Stimulated activated CD4-positive, alpha-beta T cell treated with anti-CD3 and anti-CD28 coated beads, Interleukin-1b, Interleukin-23, amount 100 ng/mL, for 4 hours (primary cell): Measurements from ENCODE around the gene TFEC.
"Not testable (repeated sequence)": the region's sequence is repeated elsewhere in the genome, so short reads cannot be mapped to it uniquely, and the experiment has no call there.

Experiments
- DNase-seq, 2 donors: peaks; one replicate each; pipeline ENCODE4 v3.0.0-alpha.2; 2020; ENCODE audit warnings: low read depth in 2 of 2

TFEC gene

DNA sequence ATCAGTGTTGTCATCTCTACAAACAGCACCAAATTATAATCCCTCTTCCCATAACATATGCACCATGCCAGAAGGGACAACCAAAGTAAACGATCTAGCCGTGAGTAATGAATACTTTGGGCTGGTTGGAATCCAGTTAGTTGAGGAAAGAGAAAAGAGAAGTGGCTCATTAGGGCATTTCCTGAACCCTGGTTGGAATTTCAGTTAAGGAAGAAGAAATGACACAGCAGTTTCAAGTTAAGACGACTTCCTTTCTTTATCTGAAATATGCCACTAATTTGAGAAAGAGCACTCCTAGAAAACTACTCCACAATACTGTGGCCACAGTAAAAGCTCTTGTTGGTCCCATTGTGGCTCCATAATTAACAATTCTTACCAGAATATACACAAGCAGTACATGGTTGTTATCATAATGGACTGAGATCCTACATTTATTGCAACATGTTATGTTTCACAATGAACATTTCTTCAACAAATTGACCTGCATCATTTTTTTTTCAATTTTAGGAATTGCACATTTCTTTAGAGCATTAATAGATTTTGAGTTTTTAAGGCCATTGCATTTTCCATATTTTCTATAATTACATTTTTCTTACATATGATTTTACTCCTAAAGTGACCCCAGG is at the start of gene TFEC:
Gene TFEC (minus strand): TSS at position 113 of the 626 bp plus-strand sequence. CDS start 46,322 bp downstream, outside the sequence.
- DNase-seq = no peak

DNA sequence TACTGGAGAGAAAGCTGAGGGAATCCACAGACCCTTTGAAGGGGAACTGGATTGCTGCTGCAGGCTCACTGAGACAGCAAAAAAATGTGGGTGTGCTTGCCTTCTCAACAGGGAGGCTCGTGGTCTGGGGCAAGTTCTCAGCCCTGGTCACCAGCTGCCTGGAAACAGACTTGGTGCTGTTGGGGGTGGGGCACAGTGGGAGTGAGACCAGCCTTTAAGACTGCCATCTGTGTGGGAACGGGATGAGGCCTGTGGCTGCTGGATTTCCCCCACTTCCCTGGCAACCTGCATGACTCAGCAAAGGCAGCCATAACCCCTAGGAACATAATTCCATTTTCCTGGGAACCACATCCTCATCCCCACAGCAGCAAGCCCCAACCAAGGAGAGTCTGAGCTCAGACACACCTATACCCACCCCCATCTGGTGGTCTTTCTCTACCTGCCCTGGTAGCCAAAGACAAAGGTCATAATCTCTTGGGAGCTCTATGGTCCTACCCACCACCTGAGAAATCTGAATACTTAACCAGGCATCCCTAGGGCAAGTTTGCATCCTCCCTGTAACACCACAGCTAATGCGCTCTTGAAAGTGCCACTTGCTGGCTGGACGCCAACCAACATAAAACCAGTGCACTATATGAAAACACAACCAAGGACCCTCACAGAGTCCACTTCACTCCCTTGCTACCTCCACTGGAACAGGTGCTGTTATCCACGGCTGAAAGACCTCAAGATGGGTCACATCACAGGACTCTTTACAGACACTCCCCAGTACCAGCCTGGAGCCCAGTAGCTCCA is 45.0 kb upstream of the TFEC start:
- no peak for DNase-seq

GRCh38 chr7:116071629-116072028 is 41.1 kb upstream of the TFEC start:
- DNase-seq = no peak

GRCh38 chr7:116064179-116064578 is 33.6 kb upstream of the TFEC start:
- no peak for DNase-seq

DNA sequence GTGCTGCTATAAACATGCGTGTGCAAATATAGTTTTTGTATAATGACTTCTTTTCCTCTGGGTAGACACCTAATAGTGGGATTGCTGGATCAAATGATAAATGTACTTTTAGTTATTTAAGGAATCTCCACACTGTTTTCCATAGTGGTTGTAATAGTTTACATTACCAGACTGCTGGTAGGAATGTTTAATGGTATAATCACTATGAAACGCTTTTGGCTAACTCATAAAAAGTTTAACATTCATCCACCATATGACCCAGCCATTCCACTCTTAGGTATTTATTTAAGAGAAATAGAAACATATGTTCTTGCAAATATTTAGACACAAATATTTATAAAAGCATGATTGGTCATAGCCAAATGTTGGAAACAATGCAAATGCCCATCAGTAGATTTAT is 32.1 kb upstream of the TFEC start:
- no peak for DNase-seq

DNA sequence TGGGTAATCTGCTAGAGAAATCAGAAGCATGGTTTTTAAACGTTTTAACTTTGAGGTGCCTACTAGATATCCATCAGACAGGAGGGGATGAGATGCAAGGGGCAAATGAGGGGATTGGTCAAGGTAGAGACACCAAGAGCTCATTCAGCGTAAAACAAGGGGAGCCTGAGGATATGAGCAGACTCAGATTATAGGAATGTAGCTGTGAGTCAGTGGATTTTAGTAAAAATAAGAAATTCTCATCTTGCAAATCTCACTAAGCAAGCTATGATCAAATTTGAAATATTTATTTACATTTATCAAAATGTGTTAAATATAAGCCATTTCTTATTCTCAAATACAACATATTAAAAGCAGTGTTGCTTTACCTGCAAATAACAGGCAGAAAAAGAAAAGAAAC is 21.4 kb upstream of the TFEC start:
- no peak for DNase-seq

DNA sequence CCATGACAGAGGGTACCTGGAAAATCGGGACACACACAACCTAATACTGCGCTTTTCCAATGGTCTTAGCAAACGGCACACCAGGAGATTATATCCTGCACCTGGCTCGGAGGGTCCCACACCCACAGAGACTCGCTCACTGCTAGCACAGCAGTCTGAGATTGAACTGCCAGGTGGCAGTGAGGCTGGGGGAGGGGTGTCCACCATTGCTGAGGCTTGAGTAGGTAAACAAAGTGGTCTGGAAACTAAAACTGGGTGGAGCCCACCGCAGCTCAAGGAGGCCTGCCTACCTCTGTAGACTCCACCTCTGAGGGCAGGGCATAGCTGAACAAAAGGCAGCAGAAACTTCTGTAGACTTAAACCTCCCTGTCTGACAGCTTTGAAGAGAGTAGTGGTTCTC is 16.7 kb upstream of the TFEC start:
- not testable (repeated sequence) for DNase-seq

GRCh38 chr7:116045532-116045931 is 15.0 kb upstream of the TFEC start:
- DNase-seq = no peak

DNA sequence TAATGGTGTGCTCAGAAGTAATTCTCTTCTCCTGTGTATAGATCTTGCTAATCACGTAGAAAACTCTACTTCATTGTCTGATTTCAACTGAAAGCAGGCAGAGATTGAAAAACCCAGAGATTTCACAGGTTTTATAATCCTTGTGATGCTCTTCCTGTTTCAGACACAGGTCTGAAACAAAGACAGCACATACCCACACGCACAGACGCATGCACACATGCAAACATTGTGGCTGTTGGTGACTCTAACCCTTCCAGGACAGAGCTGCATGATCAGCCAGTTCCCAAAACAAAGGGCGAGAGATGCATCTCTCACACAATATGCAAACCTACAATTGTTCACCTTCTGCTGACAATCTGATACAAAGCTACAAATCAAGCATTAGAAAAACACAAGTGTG is 11.1 kb upstream of the TFEC start:
- DNase-seq = no peak

GRCh38 chr7:116037401-116037800 is 6.8 kb upstream of the TFEC start:
- no peak for DNase-seq

- no peak for DNase-seq
Observed at GRCh38 chr7:116034411-116034810, 3.8 kb upstream of the TFEC start.

DNA sequence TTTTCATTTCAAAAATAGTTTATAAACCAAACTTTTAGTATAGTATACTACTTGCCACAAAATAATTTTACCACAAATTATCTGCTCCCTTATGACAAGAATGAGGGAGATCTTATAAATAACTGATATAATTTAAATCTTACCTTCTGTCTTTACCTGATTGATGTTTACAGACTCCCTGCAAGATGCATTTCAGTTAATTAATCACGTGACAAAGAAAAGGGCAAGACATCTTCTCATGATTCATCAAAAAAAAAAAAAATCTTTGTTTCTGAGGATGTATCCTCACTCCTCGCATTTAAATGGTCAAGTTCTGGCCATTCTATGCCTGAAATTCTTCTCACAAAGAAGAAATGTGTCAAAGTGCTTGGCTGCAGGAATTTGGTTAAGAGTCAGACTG is 2.3 kb upstream of the TFEC start:
- no peak for DNase-seq

DNA sequence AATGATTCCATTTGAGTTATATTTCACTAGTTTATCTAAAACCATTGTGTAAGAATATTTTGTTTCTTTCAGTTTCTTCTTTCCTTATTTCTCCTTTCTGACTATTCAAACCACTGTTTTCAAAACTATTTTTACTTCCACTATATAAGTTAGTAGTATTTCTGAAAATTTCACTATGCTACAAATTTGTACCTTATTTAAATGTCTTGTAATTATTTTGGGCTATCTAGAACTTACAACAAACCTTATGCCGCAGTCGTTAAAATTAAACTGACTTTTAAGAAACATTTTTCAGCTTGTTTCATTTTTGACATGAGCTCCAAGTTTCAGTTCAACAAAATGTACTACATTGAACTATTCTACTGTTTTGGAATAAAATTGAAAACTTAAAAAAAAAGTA is 1.8 kb downstream of the TFEC start:
- no peak for DNase-seq

GRCh38 chr7:116027786-116028185 is 2.8 kb downstream of the TFEC start:
- DNase-seq = no peak

GRCh38 chr7:116024826-116025809 is 5.4 kb downstream of the TFEC start:
- no peak for DNase-seq

GRCh38 chr7:116021237-116021636 is 9.3 kb downstream of the TFEC start:
- DNase-seq = no peak

DNA sequence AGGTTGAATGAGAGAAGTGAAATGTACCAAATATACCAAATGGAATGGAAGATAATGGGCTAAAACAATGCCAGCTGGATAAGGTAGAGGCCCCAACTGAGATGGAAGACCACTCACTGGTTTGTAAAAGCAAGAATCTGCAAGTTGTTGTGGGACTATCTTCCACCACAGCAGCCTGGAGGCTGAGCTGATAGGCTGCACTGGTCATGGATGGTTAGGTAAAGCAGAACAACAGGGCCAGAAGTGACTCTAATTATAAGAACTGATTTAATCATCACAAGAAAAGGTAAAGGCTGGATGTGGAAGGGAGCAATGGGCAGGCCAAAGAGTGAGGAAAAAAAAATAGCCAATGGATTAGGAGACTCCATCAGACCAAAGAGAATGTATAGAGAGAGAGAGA is 11.8 kb downstream of the TFEC start:
- no peak for DNase-seq

- no peak for DNase-seq
Observed at GRCh38 chr7:116013675-116014074, 16.9 kb downstream of the TFEC start.

DNA sequence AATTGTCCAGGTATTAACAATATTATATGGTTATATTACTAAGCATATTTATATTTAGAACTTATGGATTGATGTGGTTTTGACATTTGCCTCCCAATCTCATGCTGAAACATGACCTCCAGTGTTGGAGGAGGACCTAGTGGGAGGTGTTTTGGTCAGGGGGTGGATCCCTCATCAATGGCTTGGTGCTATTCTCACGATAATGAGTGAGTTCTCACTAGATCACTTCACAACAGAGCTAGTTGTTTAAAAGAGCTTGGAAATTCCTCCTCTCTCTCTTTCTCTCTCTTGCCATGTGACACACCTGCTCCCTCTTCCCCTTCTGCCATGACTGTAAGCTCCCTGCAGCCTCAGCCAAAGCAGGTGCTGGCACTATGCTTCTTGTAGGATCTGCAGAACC is 19.0 kb downstream of the TFEC start:
- no peak for DNase-seq

GRCh38 chr7:116004762-116005161 is 25.8 kb downstream of the TFEC start:
- not testable (repeated sequence) for DNase-seq

GRCh38 chr7:115997221-115997620 is 33.3 kb downstream of the TFEC start:
- no peak for DNase-seq

GRCh38 chr7:115995701-115996100 is 34.9 kb downstream of the TFEC start:
- no peak for DNase-seq
